Vagina (tissue), 2 donors: ENCODE measurements around the gene LRMDA. TPM values are rescaled to one million over a fixed set of nuclear protein-coding genes. Genes with fewer than 3 reads are reported as not detected.
"Not testable (repeated sequence)": the region's sequence is repeated elsewhere in the genome, so short reads cannot be mapped to it uniquely, and the experiment has no call there.

Experiments
- DNase-seq, 2 donors: peaks; one replicate each; pipeline ENCODE4 v3.0.0-alpha.2; 2017; ENCODE audit errors: extremely low spot score in 2 of 2
- H3K27ac ChIP-seq: fragments of 200-600 bp; sonication (generic); one replicate; pipeline ENCODE4 v1.5.1; 2019
- H3K27me3 ChIP-seq: fragments of 200-600 bp; sonication (generic); one replicate; pipeline ENCODE4 v1.5.1; 2019
- H3K36me3 ChIP-seq, 2 donors: fragments of 200-600 bp; sonication (generic); one replicate each; pipeline ENCODE4 v1.5.1; 2017 to 2019
- H3K4me1 ChIP-seq: fragments of 200-600 bp; sonication (generic); one replicate; pipeline ENCODE4 v1.5.1; 2019
- H3K4me3 ChIP-seq, 2 donors: fragments of 200-600 bp; sonication (generic); 1 replicate in 1 of 2; 2 replicates in 1 of 2; pipeline ENCODE4 v1.5.1; 2016 to 2019
- H3K9me3 ChIP-seq: fragments of 200-600 bp; sonication (generic); one replicate; pipeline ENCODE4 v1.5.1; 2019
- CTCF ChIP-seq, 3 experiments: fragments of 450-650 bp in 2 of 3; fragments of 200-600 bp in 1 of 3; sonication (generic) in 1 of 3; IDR thresholded peaks; one replicate each; pipeline ENCODE4 v1.5.1; 2017 to 2019; ENCODE audit warnings: antibody characterized with exemption in 3 of 3, mild to moderate bottlenecking in 2 of 3, moderate library complexity in 2 of 3
- POLR2A ChIP-seq, 2 donors: fragments of 450-650 bp; IDR thresholded peaks; one replicate each; pipeline ENCODE4 v1.6.1; 2017; ENCODE audit warnings: antibody characterized with exemption in 2 of 2, mild to moderate bottlenecking in 2 of 2, moderate library complexity in 2 of 2
- POLR2AphosphoS5 ChIP-seq, 2 donors: sonication (generic); formaldehyde crosslinking; IDR thresholded peaks; one replicate each; pipeline ENCODE4 v1.9.0; 2017; ENCODE audit warnings: antibody characterized with exemption in 2 of 2, mild to moderate bottlenecking in 2 of 2, low read depth in 1 of 2; ENCODE audit not compliant: insufficient read depth in 1 of 2
- intact Hi-C: fragments of 100-400 bp; cut with DNase I; formaldehyde crosslinking; loops from one replicate; pipeline ENCODE4 v1.15.1; 2023
- total RNA-seq: library from RNA; depleted of rRNA; stranded (reverse); fragments of >200 nt; gene quantifications from one replicate; pipeline ENCODE4 v1.2.3, GENCODE V29; 2016

LRMDA gene
- total RNA-seq, 1 donor from 2014 or later: 22.6 TPM

DNA sequence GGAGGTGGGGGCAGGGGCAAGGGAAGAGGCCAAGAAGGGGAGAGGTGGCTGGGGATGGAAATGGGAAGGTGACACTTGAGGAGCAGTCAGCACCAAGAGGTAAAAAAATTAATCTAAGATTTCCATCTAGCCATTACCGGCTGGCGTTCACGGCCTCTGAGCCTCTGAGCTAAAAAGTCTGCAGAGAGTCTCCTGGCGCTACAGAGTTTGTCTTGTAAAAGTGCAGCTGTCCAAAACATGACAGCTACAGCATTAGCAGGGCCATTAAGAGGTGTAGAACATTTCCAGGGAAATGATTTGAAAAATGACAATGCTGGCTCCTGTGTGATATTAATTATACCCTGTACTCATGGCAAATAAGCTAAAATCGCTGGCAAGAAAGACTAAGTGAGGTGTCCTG is 167.6 kb downstream of the LRMDA start:
- H3K27ac ChIP-seq: no peak overlapping the region
- H3K27me3 ChIP-seq: no peaks in the 10 kb centered on the region
- no peaks in the 10 kb centered on the region for H3K9me3 ChIP-seq
- no peak for TF ChIP-seq POLR2AphosphoS5 (IDR thresholded peaks at IDR 0.05; ENCODE audit: insufficient read depth in 1 of 2, low read depth in 1 of 2)
- TF ChIP-seq CTCF (IDR thresholded peaks at IDR 0.05): no peak
- no peak for TF ChIP-seq POLR2A (IDR thresholded peaks at IDR 0.05)
- H3K36me3 ChIP-seq: no peaks in the 10 kb centered on the region
- no peak for DNase-seq
- intact Hi-C loops: no loop called here
- no peak overlapping the region for H3K4me3 ChIP-seq
- H3K4me1 ChIP-seq: no peaks in the 10 kb centered on the region

DNA sequence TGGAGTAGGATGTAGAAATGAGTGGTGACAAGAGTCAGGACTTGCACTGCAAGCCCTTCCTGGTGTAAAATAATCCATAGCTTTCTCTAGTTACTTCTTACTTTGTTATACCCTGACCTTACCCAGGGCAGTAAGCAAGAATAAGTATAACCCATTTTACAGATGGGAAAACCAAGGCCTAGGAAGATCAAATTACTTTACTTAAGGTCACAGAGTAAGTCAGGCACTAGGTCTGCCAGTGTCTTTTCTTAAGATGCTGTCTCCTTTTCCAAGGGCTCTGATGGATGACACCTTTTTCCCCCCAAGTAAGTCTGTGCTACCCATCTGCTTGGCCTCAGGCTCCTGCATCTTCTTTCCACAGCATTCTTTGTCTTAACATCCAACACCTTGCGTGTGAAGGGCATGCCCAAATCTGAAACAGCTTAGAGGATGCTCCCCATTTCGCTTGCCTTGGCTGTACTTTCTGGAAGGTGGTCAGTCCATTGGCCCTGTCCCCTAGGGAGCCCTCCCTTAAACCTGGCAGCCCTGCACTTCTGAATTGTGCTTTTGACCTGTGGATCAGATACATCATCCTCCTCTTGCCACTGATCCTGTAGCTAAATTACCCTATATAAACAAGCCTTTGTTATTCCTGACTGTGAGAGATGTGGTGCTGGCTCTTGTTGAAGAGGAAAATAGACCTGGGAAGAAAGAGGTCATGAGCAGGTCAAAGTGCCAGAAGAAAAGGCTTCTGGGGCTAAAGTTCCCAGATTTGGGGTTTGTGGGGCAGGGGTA is 168.6 kb downstream of the LRMDA start:
- intact Hi-C loops: no loop called here
- Histone ChIP-seq H3K27ac (no peak overlapping the region), H3K4me3 (no peak overlapping the region), H3K27me3 (no peaks in the 10 kb centered on the region), H3K36me3 (no peaks in the 10 kb centered on the region), H3K4me1 (no peaks in the 10 kb centered on the region), H3K9me3 (no peaks in the 10 kb centered on the region)
- no peak for DNase-seq
- TF ChIP-seq POLR2AphosphoS5 (IDR thresholded peaks at IDR 0.05; ENCODE audit: insufficient read depth in 1 of 2, low read depth in 1 of 2) (no peak), CTCF (IDR thresholded peaks at IDR 0.05) (no peak), POLR2A (IDR thresholded peaks at IDR 0.05) (no peak)

DNA sequence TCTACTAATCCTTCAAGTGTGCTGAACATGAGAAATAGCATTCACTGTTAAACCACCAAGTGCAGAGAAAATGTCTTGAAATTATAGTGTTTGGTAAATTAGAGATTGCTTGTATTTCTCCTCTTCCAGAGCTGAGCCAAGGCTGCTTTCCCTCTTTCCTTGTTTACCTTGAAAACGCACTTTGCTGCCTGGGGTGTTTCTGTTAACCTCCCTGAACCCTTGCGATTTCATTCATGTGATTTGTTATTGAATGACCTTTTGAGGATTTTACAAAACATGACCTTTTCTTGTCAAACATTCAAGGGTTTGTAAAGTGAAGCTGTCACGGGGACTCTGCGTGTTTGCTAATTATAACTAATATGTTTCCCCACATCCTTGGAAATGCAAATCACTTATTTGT is 169.4 kb downstream of the LRMDA start:
- no peaks in the 10 kb centered on the region for H3K36me3 ChIP-seq

GRCh38 chr10:75602341-75602740 is 170.9 kb downstream of the LRMDA start:
- no peaks in the 10 kb centered on the region for H3K36me3 ChIP-seq
- no peaks in the 10 kb centered on the region for H3K4me1 ChIP-seq

More for the DNA sequence above, 169.4 kb downstream of the LRMDA start:
- Histone ChIP-seq H3K27me3 (no peaks in the 10 kb centered on the region), H3K4me1 (no peaks in the 10 kb centered on the region), H3K27ac (no peak overlapping the region), H3K4me3 (no peak overlapping the region), H3K9me3 (no peaks in the 10 kb centered on the region)
- DNase-seq: no peak
- intact Hi-C loops: no loop called here
- TF ChIP-seq POLR2A (IDR thresholded peaks at IDR 0.05) (no peak), POLR2AphosphoS5 (IDR thresholded peaks at IDR 0.05; ENCODE audit: insufficient read depth in 1 of 2, low read depth in 1 of 2) (no peak)

GRCh38 chr10:75605096-75605495 is 173.7 kb downstream of the LRMDA start:
- TF ChIP-seq POLR2A (IDR thresholded peaks at IDR 0.05) (no peak), POLR2AphosphoS5 (IDR thresholded peaks at IDR 0.05; ENCODE audit: insufficient read depth in 1 of 2, low read depth in 1 of 2) (no peak), CTCF (IDR thresholded peaks at IDR 0.05) (no peak)
- H3K4me3 ChIP-seq: no peak overlapping the region
- H3K4me1 ChIP-seq: no peaks in the 10 kb centered on the region
- H3K27me3 ChIP-seq: no peaks in the 10 kb centered on the region
- DNase-seq: no peak
- no peaks in the 10 kb centered on the region for H3K36me3 ChIP-seq
- H3K9me3 ChIP-seq: no peaks in the 10 kb centered on the region
- H3K27ac ChIP-seq: no peak overlapping the region
- intact Hi-C loops: no loop called here

More at GRCh38 chr10:75602341-75602740, 170.9 kb downstream of the LRMDA start:
- no peaks in the 10 kb centered on the region for H3K27me3 ChIP-seq
- H3K4me3 ChIP-seq: no peak overlapping the region
- intact Hi-C loops: no loop called here
- no peak overlapping the region for H3K27ac ChIP-seq
- no peak for TF ChIP-seq POLR2AphosphoS5 (IDR thresholded peaks at IDR 0.05; ENCODE audit: insufficient read depth in 1 of 2, low read depth in 1 of 2)
- TF ChIP-seq CTCF (IDR thresholded peaks at IDR 0.05): no peak
- TF ChIP-seq POLR2A (IDR thresholded peaks at IDR 0.05): no peak
- no peak for DNase-seq
- H3K9me3 ChIP-seq: no peaks in the 10 kb centered on the region

DNA sequence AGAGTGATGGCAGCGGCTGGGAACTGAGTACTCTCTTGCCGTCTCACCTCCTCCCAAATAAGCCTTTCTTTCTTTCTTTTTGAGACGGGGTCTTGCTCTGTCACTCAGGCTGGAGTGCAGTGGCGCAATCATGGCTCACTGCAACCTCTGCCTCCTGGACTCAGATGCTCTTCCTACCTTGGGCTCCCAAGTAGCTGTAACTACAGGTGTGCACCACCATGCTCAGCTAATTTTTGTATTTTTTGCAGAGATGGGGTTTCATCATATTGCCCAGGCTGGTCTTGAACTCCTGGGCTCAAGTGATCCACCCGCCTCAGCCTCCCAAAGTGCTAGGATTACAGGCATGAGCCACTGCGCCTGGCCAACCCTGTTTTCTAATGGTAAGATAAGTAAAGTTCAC is 174.4 kb downstream of the LRMDA start:
- DNase-seq, H3K4me1 ChIP-seq, H3K9me3 ChIP-seq, intact Hi-C loops, H3K27ac ChIP-seq, H3K36me3 ChIP-seq, H3K27me3 ChIP-seq, H3K4me3 ChIP-seq: not testable (repeated sequence)
